HCT116 (cell line): ENCODE measurements around the gene ZNF324B. TPM values are rescaled to one million over a fixed set of nuclear protein-coding genes. Genes with fewer than 3 reads are reported as not detected.

Experiments
- ATAC-seq: fragments of 200-7000 bp; cut with Tn5 transposase; 2 replicates; pipeline ENCODE4 v1.9.1; 2020; ENCODE audit warnings: mild to moderate bottlenecking, moderate library complexity
- BruUV-seq: library from RNA; stranded (reverse); fragments of 400-500 nt; replicated peaks from 2 replicates; lab custom pipeline; 2021; lab: Mats Ljungman, UMichigan
- CTCF ChIA-PET: fragments of 300-600 bp; sonication (Branson Sonifier 250); formaldehyde crosslinking; loops from one replicate; lab custom pipeline; 2021; ENCODE audit warnings: antibody characterized with exemption; lab: Charles Lee
- POLR2A ChIA-PET: fragments of 300-600, 350-600 bp; sonication (Branson Sonifier 250); formaldehyde crosslinking; loops from one replicate; lab custom pipeline; 2021; ENCODE audit warnings: antibody characterized with exemption; lab: Charles Lee
- RAD21 ChIA-PET, 2 experiments: fragments of 300-600 bp; sonication (Branson Sonifier 250); formaldehyde crosslinking; loops; one replicate each; lab custom pipeline; 2023; ENCODE audit warnings: low total read pairs in 2 of 2; ENCODE audit not compliant: uncharacterized antibody in 2 of 2, unreplicated experiment in 2 of 2, low non-redundant PET in 1 of 2; lab: Charles Lee
- DNase-seq: peaks from one replicate; pipeline ENCODE4 v3.0.0-alpha.2; 2010; ENCODE audit warnings: low read depth, low spot score
- H2AFZ ChIP-seq: fragments of 200-600 bp; shearing (Covaris generic), sonication (generic); 2 replicates; pipeline ENCODE4 v1.6.1; 2017; ENCODE audit warnings: low read depth, mixed run types, mixed read lengths, antibody characterized with exemption, low read length; ENCODE audit not compliant: poor library complexity, severe bottlenecking
- H3K27ac ChIP-seq: 2 replicates; pipeline ENCODE4 v1.5.1; 2012; ENCODE audit warnings: low read depth, low read length
- H3K27me3 ChIP-seq: fragments of 200-600 bp; sonication (generic); 2 replicates; pipeline ENCODE4 v1.6.1; 2016; ENCODE audit warnings: mixed run types, low read length, mixed read lengths; ENCODE audit not compliant: insufficient read depth
- H3K36me3 ChIP-seq, 2 experiments: fragments of 200-500 bp in 1 of 2; fragments of 200-600 bp in 1 of 2; sonication (Bioruptor generic) in 1 of 2; sonication (generic) in 1 of 2; 2 replicates each; pipeline versions ENCODE4 v1.5.1 to v1.6.1; 2014 to 2016; ENCODE audit warnings: low read length in 2 of 2, inconsistent platforms in 1 of 2, mixed read lengths in 1 of 2, mixed run types in 1 of 2; ENCODE audit not compliant: insufficient read depth in 2 of 2, control insufficient read depth in 1 of 2
- H3K4me1 ChIP-seq, 2 experiments: fragments of 200-600 bp in 1 of 2; sonication (generic) in 1 of 2; 2 replicates each; pipeline versions ENCODE4 v1.5.1 to v1.6.1; 2012 to 2017; ENCODE audit warnings: low read length in 2 of 2, inconsistent platforms in 1 of 2, mild to moderate bottlenecking in 1 of 2, mixed read lengths in 1 of 2, mixed run types in 1 of 2, moderate library complexity in 1 of 2; ENCODE audit not compliant: insufficient read depth in 2 of 2, control insufficient read depth in 1 of 2
- H3K4me2 ChIP-seq: fragments of 200-600 bp; sonication (generic); 2 replicates; pipeline ENCODE4 v1.6.1; 2017; ENCODE audit warnings: mixed run types, low read length, mixed read lengths
- H3K4me3 ChIP-seq, 2 experiments: fragments of 200-600 bp in 1 of 2; sonication (generic) in 1 of 2; replicated peaks in 1 of 2; 2 replicates each; pipeline ENCODE4 v1.5.1; 2011 to 2016; ENCODE audit warnings: low read length in 2 of 2, control low read depth in 1 of 2, low read depth in 1 of 2, mild to moderate bottlenecking in 1 of 2, mixed read lengths in 1 of 2, mixed run types in 1 of 2
- H3K79me2 ChIP-seq: fragments of 200-600 bp; sonication (generic); 2 replicates; pipeline ENCODE4 v1.6.1; 2017; ENCODE audit warnings: mild to moderate bottlenecking, mixed run types, low read length, moderate library complexity, mixed read lengths; ENCODE audit not compliant: insufficient read depth
- H3K9ac ChIP-seq: fragments of 200-600 bp; sonication (generic); 2 replicates; pipeline ENCODE4 v1.6.1; 2016; ENCODE audit warnings: low read length, mixed read lengths
- H3K9me2 ChIP-seq: fragments of 200-600 bp; sonication (generic), shearing (Covaris generic); 2 replicates; pipeline ENCODE4 v1.6.1; 2017; ENCODE audit warnings: mixed run types, mild to moderate bottlenecking, moderate library complexity; ENCODE audit not compliant: insufficient read depth
- H3K9me3 ChIP-seq, 2 experiments: fragments of 200-500 bp in 1 of 2; fragments of 200-600 bp in 1 of 2; sonication (Bioruptor generic) in 1 of 2; sonication (generic) in 1 of 2; 2 replicates each; pipeline ENCODE4 v1.6.1; 2014 to 2017; ENCODE audit warnings: low read length in 2 of 2, mixed read lengths in 2 of 2, inconsistent platforms in 1 of 2, low read depth in 1 of 2, mild to moderate bottlenecking in 1 of 2, mixed run types in 1 of 2, moderate library complexity in 1 of 2; ENCODE audit not compliant: control insufficient read depth in 1 of 2, insufficient read depth in 1 of 2
- H4K20me1 ChIP-seq: fragments of 200-600 bp; sonication (generic), shearing (Covaris generic); 2 replicates; pipeline ENCODE4 v1.6.1; 2017; ENCODE audit warnings: mixed run types, mild to moderate bottlenecking, moderate library complexity; ENCODE audit not compliant: insufficient read depth
- CBX3 ChIP-seq: IDR thresholded peaks from 2 replicates; pipeline ENCODE4 v1.6.1; 2012; ENCODE audit warnings: low read depth
- CEBPB ChIP-seq: IDR thresholded peaks from 2 replicates; pipeline ENCODE4 v1.6.1; 2012; ENCODE audit warnings: low read depth
- EGR1 ChIP-seq: IDR thresholded peaks from 2 replicates; pipeline ENCODE4 v1.6.1; 2012; ENCODE audit warnings: low read depth
- EZH2 ChIP-seq: fragments of 200-600 bp; sonication (generic); IDR thresholded peaks from 2 replicates; pipeline ENCODE4 v1.6.1; 2017; ENCODE audit warnings: antibody characterized with exemption, mixed run types
- EZH2phosphoT487 ChIP-seq: fragments of 200-600 bp; IDR thresholded peaks from 2 replicates; pipeline ENCODE4 v1.6.1; 2018; ENCODE audit warnings: antibody characterized with exemption, borderline replicate concordance
- FOSL1 ChIP-seq: IDR thresholded peaks from 2 replicates; pipeline ENCODE4 v1.6.1; 2012; ENCODE audit warnings: low read depth
- JUND ChIP-seq: IDR thresholded peaks from 2 replicates; pipeline ENCODE4 v1.6.1; 2012
- MAX ChIP-seq: IDR thresholded peaks from 2 replicates; pipeline ENCODE4 v1.6.1; 2012
- POLR2A ChIP-seq: IDR thresholded peaks from 2 replicates; pipeline ENCODE4 v1.7.0; 2011; ENCODE audit warnings: borderline replicate concordance; ENCODE audit not compliant: insufficient read depth, insufficient read length; ENCODE audit errors: extremely low read depth
- POLR2AphosphoS5 ChIP-seq: IDR thresholded peaks from 2 replicates; pipeline ENCODE4 v1.6.1; 2011; ENCODE audit warnings: mild to moderate bottlenecking, low read depth, low read length, moderate library complexity
- RAD21 ChIP-seq: IDR thresholded peaks from 2 replicates; pipeline ENCODE4 v1.6.1; 2012; ENCODE audit warnings: low read depth, mild to moderate bottlenecking
- SP1 ChIP-seq: IDR thresholded peaks from 2 replicates; pipeline ENCODE4 v1.6.1; 2012; ENCODE audit warnings: low read depth
- SRF ChIP-seq: IDR thresholded peaks from 2 replicates; pipeline ENCODE4 v1.6.1; 2012; ENCODE audit warnings: low read depth
- TCF7L2 ChIP-seq: IDR thresholded peaks from 2 replicates; pipeline ENCODE4 v1.7.0; 2011; ENCODE audit warnings: borderline replicate concordance, inconsistent platforms; ENCODE audit not compliant: insufficient read depth, insufficient read length; ENCODE audit errors: extremely low read depth
- YY1 ChIP-seq: IDR thresholded peaks from 2 replicates; pipeline ENCODE4 v1.6.1; 2011; ENCODE audit warnings: low read length, low read depth, moderate library complexity, mild to moderate bottlenecking; ENCODE audit not compliant: insufficient replicate concordance; ENCODE audit errors: extremely low read depth
- ZBTB33 ChIP-seq: IDR thresholded peaks from 2 replicates; pipeline ENCODE4 v1.6.1; 2011; ENCODE audit warnings: mild to moderate bottlenecking, low read length, moderate library complexity; ENCODE audit not compliant: insufficient replicate concordance; ENCODE audit errors: extremely low read depth
- ZNF274 ChIP-seq: fragments of 200-500 bp; sonication (Bioruptor generic); IDR thresholded peaks from 2 replicates; pipeline ENCODE4 v1.6.1; 2014; ENCODE audit warnings: mild to moderate bottlenecking, low read depth, low read length, inconsistent platforms
- intact Hi-C: fragments of 100-400 bp; cut with micrococcal nuclease; formaldehyde crosslinking; loops from 2 replicates; pipeline ENCODE4 v1.10.0; 2022
- total RNA-seq: library from RNA; stranded (reverse); gene quantifications from one replicate; pipeline ENCODE4 v1.2.1, GENCODE V29; 2021; ENCODE audit not compliant: unreplicated experiment
- TF ChIP-seq, protein P1 (sequence below): IDR thresholded peaks from 2 replicates; pipeline ENCODE4 v1.6.1; 2012; ENCODE audit warnings: low read depth
- TF ChIP-seq, protein P2 (sequence below): IDR thresholded peaks from 2 replicates; pipeline ENCODE4 v1.6.1; 2012

The ZNF324B gene
- total RNA-seq, 1 experiment from 2014 or later = 9.4 TPM

DNA sequence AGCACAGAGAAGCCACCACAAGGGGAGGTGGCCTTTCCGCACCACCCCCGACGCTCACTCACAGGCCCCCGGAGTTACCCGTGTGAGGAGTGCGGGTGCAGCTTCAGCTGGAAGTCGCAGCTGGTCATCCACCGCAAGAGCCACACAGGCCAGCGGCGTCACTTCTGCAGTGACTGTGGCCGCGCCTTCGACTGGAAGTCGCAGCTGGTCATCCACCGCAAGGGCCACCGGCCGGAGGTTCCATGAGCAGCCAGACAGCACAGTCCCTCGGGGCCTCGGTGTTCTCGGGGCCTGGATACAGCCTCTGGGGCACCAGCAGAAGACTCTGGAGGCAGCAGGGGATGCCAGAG is 29.0 kb downstream of the ZNF324B start:
- Histone ChIP-seq H3K27me3 (no peaks in the 10 kb centered on the region), H3K79me2 (no peaks in the 10 kb centered on the region), H3K4me1 (peaks cover 4 to 15% of the 10 kb centered on the region in 2 experiments; a peak in 3 of 4 replicates), H3K9me3 (no peaks in the 10 kb centered on the region), H3K27ac (no peak overlapping the region), H3K4me3 (no peak overlapping the region), H3K9ac (no peak overlapping the region), H3K4me2 (no peak overlapping the region), H4K20me1 (no peaks in the 10 kb centered on the region), H3K36me3 (no peaks in the 10 kb centered on the region), H2AFZ (no peak overlapping the region), H3K9me2 (no peaks in the 10 kb centered on the region)
- ChIA-PET POLR2A (no interaction called here), RAD21 (no interaction called here), CTCF (no interaction called here)
- no peak for ATAC-seq
- intact Hi-C loops = no loop called here
- no peak for DNase-seq
- no TSS peak for BruUV-seq
- TF ChIP-seq FOSL1 (no peak), TCF7L2 (no peak), SRF (no peak), JUND (no peak), MAX (no peak), CEBPB (no peak), POLR2A (no peak), YY1 (no peak), RAD21 (no peak), EZH2phosphoT487 (no peak), ZNF274 (no peak), ZBTB33 (no peak), CBX3 (no peak), SP1 (no peak), POLR2AphosphoS5 (no peak), EGR1 (no peak), EZH2 (no peak)
- TF ChIP-seq, protein P1, sequence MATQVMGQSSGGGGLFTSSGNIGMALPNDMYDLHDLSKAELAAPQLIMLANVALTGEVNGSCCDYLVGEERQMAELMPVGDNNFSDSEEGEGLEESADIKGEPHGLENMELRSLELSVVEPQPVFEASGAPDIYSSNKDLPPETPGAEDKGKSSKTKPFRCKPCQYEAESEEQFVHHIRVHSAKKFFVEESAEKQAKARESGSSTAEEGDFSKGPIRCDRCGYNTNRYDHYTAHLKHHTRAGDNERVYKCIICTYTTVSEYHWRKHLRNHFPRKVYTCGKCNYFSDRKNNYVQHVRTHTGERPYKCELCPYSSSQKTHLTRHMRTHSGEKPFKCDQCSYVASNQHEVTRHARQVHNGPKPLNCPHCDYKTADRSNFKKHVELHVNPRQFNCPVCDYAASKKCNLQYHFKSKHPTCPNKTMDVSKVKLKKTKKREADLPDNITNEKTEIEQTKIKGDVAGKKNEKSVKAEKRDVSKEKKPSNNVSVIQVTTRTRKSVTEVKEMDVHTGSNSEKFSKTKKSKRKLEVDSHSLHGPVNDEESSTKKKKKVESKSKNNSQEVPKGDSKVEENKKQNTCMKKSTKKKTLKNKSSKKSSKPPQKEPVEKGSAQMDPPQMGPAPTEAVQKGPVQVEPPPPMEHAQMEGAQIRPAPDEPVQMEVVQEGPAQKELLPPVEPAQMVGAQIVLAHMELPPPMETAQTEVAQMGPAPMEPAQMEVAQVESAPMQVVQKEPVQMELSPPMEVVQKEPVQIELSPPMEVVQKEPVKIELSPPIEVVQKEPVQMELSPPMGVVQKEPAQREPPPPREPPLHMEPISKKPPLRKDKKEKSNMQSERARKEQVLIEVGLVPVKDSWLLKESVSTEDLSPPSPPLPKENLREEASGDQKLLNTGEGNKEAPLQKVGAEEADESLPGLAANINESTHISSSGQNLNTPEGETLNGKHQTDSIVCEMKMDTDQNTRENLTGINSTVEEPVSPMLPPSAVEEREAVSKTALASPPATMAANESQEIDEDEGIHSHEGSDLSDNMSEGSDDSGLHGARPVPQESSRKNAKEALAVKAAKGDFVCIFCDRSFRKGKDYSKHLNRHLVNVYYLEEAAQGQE = no peak
- TF ChIP-seq, protein P2, sequence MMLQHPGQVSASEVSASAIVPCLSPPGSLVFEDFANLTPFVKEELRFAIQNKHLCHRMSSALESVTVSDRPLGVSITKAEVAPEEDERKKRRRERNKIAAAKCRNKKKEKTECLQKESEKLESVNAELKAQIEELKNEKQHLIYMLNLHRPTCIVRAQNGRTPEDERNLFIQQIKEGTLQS = no peak
